Measurements from ENCODE around the gene HECTD1. TPM values are rescaled to one million over a fixed set of nuclear protein-coding genes. Genes with fewer than 3 reads are reported as not detected.

HECTD1 gene
- total RNA-seq, 1 experiment from 2014 or later: 138 TPM

DNA sequence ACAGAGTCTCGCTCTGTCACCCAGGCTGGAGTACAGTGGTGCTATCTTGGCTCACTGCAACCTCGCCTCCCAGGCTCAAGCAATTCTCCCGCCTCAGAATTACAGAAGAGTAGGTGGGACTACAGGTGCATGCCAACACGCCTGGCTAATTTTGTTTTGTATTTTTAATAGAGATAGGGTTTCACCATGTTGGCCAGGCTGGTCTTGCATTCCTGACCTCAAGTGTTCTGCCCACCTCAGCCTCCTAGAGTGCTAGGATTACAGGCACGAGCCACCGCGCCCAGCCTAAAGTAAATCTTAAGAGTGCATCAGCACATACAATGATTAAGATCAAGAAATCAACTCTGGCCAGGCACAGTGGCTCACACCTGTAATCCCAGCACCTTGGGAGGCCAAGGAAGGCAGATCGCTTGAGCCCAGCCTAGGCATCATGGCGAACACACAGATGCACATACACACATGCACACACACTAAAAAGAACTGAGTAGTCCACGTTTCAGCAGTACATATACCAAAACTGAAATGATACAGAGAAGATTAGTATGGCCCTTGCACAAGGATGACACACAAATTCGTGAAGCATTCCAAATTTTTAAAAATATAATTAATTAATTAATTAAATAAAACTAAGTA lies 65.0 kb downstream of the HECTD1 start:
- Histone ChIP-seq H3K27ac (ENCODE audit: low read depth, low read length, poor library complexity, severe bottlenecking) (no peak overlapping the region), H3K9me3 (ENCODE audit: low read depth, low read length, poor library complexity, severe bottlenecking) (no peaks in the 10 kb centered on the region), H3K4me3 (ENCODE audit: low read depth, low read length, poor library complexity, severe bottlenecking) (no peak overlapping the region), H3K4me1 (ENCODE audit: insufficient read depth, low read length, poor library complexity, severe bottlenecking) (no peaks in the 10 kb centered on the region), H3K27me3 (replicated peaks; ENCODE audit: insufficient read depth, low read depth, low read length, poor library complexity) (no peaks in the 10 kb centered on the region), H3K36me3 (ENCODE audit: insufficient read depth, low read length, poor library complexity, severe bottlenecking) (peaks cover 80% of the 10 kb centered on the region)
- no TSS peak for BruUV-seq (replicated peaks)
- ChIA-PET POLR2A (ENCODE audit: low non-redundant PET) (no interaction called here), CTCF (no interaction called here)
- intact Hi-C loops (cut with micrococcal nuclease; ENCODE audit: unreplicated experiment): no loop called here
- TF ChIP-seq EZH2 (IDR thresholded peaks at IDR 0.05; ENCODE audit: borderline replicate concordance, low read depth, low read length, poor library complexity, severe bottlenecking): no peak
- TF ChIP-seq, protein P1, sequence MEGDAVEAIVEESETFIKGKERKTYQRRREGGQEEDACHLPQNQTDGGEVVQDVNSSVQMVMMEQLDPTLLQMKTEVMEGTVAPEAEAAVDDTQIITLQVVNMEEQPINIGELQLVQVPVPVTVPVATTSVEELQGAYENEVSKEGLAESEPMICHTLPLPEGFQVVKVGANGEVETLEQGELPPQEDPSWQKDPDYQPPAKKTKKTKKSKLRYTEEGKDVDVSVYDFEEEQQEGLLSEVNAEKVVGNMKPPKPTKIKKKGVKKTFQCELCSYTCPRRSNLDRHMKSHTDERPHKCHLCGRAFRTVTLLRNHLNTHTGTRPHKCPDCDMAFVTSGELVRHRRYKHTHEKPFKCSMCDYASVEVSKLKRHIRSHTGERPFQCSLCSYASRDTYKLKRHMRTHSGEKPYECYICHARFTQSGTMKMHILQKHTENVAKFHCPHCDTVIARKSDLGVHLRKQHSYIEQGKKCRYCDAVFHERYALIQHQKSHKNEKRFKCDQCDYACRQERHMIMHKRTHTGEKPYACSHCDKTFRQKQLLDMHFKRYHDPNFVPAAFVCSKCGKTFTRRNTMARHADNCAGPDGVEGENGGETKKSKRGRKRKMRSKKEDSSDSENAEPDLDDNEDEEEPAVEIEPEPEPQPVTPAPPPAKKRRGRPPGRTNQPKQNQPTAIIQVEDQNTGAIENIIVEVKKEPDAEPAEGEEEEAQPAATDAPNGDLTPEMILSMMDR (conservative IDR thresholded peaks at IDR 0.05; ENCODE audit: low read depth, low read length): no peak
- no peak for DNase-seq (ENCODE audit: low spot score)

DNA sequence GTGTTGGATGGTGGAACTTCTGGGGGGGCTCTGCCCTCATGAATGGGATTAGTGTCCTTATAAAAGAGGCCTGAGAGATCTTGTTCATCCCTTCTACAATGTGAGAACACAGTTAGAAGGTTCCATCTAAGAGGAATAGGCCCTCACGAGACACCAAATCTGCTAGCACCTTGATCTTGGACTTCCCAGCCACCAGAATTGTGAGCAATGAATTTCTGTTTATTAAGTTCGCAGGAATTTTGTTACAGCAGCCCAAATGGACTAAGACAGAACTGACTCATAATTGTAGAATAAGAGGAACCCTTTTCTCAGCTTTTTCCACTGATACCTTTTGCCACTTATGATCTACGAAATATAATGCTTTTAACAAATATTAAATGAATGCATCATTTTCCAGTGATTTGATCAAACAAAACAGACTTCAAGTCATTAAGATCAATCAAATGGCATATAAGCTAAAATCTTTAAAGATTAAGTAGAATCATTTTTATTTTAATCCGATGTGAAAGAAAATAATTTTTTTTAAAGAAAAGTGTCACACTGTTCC lies 68.2 kb downstream of the HECTD1 start:
- H3K27me3 ChIP-seq (replicated peaks; ENCODE audit: insufficient read depth, low read depth, low read length, poor library complexity): no peaks in the 10 kb centered on the region
- no peak for TF ChIP-seq EZH2 (IDR thresholded peaks at IDR 0.05; ENCODE audit: borderline replicate concordance, low read depth, low read length, poor library complexity, severe bottlenecking)
- TF ChIP-seq, protein P1 (conservative IDR thresholded peaks at IDR 0.05; ENCODE audit: low read depth, low read length): no peak
- H3K27ac ChIP-seq (ENCODE audit: low read depth, low read length, poor library complexity, severe bottlenecking): no peak overlapping the region
- H3K36me3 ChIP-seq (ENCODE audit: insufficient read depth, low read length, poor library complexity, severe bottlenecking): peaks cover 78% of the 10 kb centered on the region
- H3K4me3 ChIP-seq (ENCODE audit: low read depth, low read length, poor library complexity, severe bottlenecking): no peak overlapping the region
- no peak for DNase-seq (ENCODE audit: low spot score)
- no TSS peak for BruUV-seq (replicated peaks)
- H3K9me3 ChIP-seq (ENCODE audit: low read depth, low read length, poor library complexity, severe bottlenecking): no peaks in the 10 kb centered on the region
- CTCF ChIA-PET: no interaction called here
- POLR2A ChIA-PET (ENCODE audit: low non-redundant PET): no interaction called here
- intact Hi-C loops (cut with micrococcal nuclease; ENCODE audit: unreplicated experiment): no loop called here
- H3K4me1 ChIP-seq (ENCODE audit: insufficient read depth, low read length, poor library complexity, severe bottlenecking): no peaks in the 10 kb centered on the region

- Histone ChIP-seq H3K27me3 (replicated peaks; ENCODE audit: insufficient read depth, low read depth, low read length, poor library complexity) (no peaks in the 10 kb centered on the region), H3K36me3 (ENCODE audit: insufficient read depth, low read length, poor library complexity, severe bottlenecking) (peaks cover 77% of the 10 kb centered on the region), H3K9me3 (ENCODE audit: low read depth, low read length, poor library complexity, severe bottlenecking) (no peaks in the 10 kb centered on the region), H3K4me3 (ENCODE audit: low read depth, low read length, poor library complexity, severe bottlenecking) (no peak overlapping the region), H3K4me1 (ENCODE audit: insufficient read depth, low read length, poor library complexity, severe bottlenecking) (no peaks in the 10 kb centered on the region), H3K27ac (ENCODE audit: low read depth, low read length, poor library complexity, severe bottlenecking) (no peak overlapping the region)
- no peak for DNase-seq (ENCODE audit: low spot score)
- BruUV-seq (replicated peaks): no TSS peak
- CTCF ChIA-PET: no interaction called here
- POLR2A ChIA-PET (ENCODE audit: low non-redundant PET): interaction anchor here (0.6 kb wide), 1 partner anchor 112 kb away, joined by 3 read pairs; no protein-coding TSS in a partner anchor
- intact Hi-C loops (cut with micrococcal nuclease; ENCODE audit: unreplicated experiment): no loop called here
- TF ChIP-seq, protein P1 (conservative IDR thresholded peaks at IDR 0.05; ENCODE audit: low read depth, low read length): no peak
- TF ChIP-seq EZH2 (IDR thresholded peaks at IDR 0.05; ENCODE audit: borderline replicate concordance, low read depth, low read length, poor library complexity, severe bottlenecking): no peak
Measured at GRCh38 chr14:31138301-31138700, 69.3 kb downstream of the HECTD1 start.
